Cardiac fibroblast (primary cell): ENCODE data around the gene RTEL1.

Experiments used
- DNase-seq, 2 donors: peaks; one replicate each; pipeline versions ENCODE4 v3.0.0 to v3.0.0-alpha.2; 2010; ENCODE audit warnings: low read depth in 2 of 2
- H3K4me3 ChIP-seq, 2 donors: replicated peaks in 1 of 2; 1 replicate in 1 of 2; 2 replicates in 1 of 2; pipeline ENCODE4 v1.5.1; 2011; ENCODE audit warnings: low read depth in 2 of 2, low read length in 2 of 2, mild to moderate bottlenecking in 2 of 2, moderate library complexity in 1 of 2
- TF ChIP-seq, protein P1 (sequence below): IDR thresholded peaks from one replicate; pipeline ENCODE4 v1.5.1; 2011; ENCODE audit warnings: low read depth, mild to moderate bottlenecking, low read length, inconsistent platforms

RTEL1 gene

DNA sequence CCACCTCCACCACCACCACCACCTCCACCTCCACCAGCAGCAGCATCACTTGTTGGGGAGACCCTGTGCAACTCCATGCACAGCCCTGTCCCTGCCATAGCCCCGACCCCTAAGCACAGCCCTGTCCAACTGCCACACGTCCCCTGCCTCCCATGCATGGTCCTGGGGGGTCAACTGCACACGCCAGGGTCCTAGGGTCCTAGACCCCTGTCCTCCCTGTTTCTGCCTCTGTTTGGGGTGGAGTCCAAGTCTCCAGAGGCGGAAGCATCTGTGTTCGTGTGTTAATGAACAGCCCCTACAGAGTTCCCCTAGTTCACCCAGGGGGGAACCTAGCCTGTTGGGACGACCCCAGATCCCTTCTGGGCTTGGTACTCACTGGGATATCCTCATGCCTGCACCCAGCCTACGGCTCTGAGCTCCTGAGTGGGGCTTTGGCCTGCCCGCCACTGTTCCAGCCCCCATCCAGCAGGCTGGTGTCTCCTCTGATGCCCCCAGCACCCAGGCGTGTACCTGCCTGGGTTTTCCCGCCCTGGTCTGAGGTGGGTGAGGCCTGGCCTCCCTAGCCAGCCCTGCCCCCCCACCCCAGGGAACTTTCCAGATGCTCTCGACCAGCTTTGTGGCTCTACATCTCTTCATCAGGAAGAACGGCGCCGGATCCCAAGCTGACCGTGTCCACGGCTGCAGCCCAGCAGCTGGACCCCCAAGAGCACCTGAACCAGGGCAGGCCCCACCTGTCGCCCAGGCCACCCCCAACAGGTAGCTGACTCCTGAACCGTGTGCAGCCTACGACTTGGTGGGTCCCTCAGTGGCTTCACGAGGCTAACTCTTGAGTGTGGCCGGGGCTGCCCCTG is 35.8 kb downstream of the RTEL1 start:
- no peak overlapping the region for H3K4me3 ChIP-seq
- TF ChIP-seq, protein P1, sequence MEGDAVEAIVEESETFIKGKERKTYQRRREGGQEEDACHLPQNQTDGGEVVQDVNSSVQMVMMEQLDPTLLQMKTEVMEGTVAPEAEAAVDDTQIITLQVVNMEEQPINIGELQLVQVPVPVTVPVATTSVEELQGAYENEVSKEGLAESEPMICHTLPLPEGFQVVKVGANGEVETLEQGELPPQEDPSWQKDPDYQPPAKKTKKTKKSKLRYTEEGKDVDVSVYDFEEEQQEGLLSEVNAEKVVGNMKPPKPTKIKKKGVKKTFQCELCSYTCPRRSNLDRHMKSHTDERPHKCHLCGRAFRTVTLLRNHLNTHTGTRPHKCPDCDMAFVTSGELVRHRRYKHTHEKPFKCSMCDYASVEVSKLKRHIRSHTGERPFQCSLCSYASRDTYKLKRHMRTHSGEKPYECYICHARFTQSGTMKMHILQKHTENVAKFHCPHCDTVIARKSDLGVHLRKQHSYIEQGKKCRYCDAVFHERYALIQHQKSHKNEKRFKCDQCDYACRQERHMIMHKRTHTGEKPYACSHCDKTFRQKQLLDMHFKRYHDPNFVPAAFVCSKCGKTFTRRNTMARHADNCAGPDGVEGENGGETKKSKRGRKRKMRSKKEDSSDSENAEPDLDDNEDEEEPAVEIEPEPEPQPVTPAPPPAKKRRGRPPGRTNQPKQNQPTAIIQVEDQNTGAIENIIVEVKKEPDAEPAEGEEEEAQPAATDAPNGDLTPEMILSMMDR: no peak
- no peak for DNase-seq

DNA sequence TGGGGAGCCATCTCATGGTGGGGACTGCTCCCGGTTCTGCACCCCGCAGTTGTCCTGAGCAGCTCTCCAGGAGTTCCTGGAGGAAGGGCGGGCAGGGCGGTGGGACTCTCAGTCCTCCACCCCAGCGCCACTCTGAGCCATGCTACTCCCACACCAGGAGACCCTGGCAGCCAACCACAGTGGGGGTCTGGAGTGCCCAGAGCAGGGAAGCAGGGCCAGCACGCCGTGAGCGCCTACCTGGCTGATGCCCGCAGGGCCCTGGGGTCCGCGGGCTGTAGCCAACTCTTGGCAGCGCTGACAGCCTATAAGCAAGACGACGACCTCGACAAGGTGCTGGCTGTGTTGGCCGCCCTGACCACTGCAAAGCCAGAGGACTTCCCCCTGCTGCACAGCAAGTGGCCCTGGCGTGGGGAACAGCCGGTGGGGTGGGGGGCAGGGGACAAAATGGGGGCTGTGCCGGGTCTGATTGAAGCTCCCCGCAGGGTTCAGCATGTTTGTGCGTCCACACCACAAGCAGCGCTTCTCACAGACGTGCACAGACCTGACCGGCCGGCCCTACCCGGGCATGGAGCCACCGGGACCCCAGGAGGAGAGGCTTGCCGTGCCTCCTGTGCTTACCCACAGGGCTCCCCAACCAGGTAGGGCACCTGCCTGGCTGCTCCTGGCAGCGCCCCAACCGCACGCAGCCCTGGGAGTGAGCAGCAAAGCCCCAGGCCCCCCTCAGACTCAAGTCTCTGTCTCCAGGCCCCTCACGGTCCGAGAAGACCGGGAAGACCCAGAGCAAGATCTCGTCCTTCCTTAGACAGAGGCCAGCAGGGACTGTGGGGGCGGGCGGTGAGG is 36.7 kb downstream of the RTEL1 start:
- TF ChIP-seq, protein P1: no peak
- H3K4me3 ChIP-seq: no peak overlapping the region
- no peak for DNase-seq

DNA sequence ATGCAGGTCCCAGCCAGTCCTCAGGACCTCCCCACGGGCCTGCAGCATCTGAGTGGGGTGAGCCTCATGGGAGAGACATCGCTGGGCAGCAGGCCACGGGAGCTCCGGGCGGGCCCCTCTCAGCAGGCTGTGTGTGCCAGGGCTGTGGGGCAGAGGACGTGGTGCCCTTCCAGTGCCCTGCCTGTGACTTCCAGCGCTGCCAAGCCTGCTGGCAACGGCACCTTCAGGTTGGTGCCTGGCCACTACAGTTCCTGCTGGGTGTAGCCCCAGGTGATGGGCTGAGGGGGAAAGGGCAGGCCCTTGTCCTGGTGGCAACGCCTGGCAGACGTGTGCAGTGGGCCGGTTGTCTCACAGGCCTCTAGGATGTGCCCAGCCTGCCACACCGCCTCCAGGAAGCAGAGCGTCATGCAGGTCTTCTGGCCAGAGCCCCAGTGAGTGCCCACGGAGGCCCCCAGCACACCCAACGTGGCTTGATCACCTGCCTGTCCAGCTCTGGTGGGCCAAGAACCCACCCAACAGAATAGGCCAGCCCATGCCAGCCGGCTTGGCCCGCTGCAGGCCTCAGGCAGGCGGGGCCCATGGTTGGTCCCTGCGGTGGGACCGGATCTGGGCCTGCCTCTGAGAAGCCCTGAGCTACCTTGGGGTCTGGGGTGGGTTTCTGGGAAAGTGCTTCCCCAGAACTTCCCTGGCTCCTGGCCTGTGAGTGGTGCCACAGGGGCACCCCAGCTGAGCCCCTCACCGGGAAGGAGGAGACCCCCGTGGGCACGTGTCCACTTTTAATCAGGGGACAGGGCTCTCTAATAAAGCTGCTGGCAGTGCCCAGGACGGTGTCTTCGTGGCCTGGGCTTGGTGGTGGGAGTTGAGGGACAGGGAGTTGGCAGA is 37.6 kb downstream of the RTEL1 start:
- DNase-seq: no peak
- TF ChIP-seq, protein P1: no peak
- no peak overlapping the region for H3K4me3 ChIP-seq

DNA sequence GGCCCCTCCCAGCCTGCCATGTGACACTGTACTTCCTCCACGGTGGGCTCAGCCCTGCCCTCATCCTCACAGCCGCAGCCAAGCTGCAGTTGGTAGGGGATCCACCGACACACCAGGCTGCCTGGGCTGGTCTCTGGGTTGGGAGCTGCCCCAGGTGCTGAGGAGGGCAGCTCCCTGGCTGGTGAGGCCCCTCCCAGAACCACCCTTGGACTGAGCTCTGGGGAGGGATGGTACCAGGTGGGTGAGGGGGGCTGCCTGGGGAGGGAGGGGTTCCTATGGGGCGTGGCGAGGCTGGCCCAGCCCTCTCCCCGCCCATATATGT is 38.2 kb downstream of the RTEL1 start:
- peak overlapping the region in 1 of 2 donors; percentile 46 for H3K4me3 ChIP-seq
- TF ChIP-seq, protein P1: no peak
- DNase-seq: peak in 1 of 2 donors; percentile 46

DNA sequence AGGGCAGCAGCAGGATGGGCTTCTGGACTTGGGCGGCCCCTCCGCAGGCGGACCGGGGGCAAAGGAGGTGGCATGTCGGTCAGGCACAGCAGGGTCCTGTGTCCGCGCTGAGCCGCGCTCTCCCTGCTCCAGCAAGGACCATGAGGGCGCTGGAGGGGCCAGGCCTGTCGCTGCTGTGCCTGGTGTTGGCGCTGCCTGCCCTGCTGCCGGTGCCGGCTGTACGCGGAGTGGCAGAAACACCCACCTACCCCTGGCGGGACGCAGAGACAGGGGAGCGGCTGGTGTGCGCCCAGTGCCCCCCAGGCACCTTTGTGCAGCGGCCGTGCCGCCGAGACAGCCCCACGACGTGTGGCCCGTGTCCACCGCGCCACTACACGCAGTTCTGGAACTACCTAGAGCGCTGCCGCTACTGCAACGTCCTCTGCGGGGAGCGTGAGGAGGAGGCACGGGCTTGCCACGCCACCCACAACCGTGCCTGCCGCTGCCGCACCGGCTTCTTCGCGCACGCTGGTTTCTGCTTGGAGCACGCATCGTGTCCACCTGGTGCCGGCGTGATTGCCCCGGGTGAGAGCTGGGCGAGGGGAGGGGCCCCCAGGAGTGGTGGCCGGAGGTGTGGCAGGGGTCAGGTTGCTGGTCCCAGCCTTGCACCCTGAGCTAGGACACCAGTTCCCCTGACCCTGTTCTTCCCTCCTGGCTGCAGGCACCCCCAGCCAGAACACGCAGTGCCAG is 38.7 kb downstream of the RTEL1 start, which contains the start of gene TNFRSF6B:
Gene TNFRSF6B (plus strand): TSS at position 25 of the 729 bp plus-strand sequence. CDS start 116 bp downstream, at position 141.
- no peak for DNase-seq
- peak within 1 kb of the TSS in 1 of 2 donors; percentile 46 for H3K4me3 ChIP-seq
- TF ChIP-seq, protein P1: no peak
